GM19023 (cell line): Measurements from ENCODE around the gene ZNF689.
A peak's percentile ranks its signal among the peaks of the same experiment; 100 is the strongest.
"Not testable (repeated sequence)": the region's sequence is repeated elsewhere in the genome, so short reads cannot be mapped to it uniquely, and the experiment has no call there.

ENCODE experiments used
- ATAC-seq: cut with Tn5 transposase; IDR thresholded peaks from one replicate; pipeline ENCODE4 v1.9.1; 2021; ENCODE audit warnings: mild to moderate bottlenecking, moderate library complexity; ENCODE audit not compliant: unreplicated experiment

The ZNF689 gene

DNA sequence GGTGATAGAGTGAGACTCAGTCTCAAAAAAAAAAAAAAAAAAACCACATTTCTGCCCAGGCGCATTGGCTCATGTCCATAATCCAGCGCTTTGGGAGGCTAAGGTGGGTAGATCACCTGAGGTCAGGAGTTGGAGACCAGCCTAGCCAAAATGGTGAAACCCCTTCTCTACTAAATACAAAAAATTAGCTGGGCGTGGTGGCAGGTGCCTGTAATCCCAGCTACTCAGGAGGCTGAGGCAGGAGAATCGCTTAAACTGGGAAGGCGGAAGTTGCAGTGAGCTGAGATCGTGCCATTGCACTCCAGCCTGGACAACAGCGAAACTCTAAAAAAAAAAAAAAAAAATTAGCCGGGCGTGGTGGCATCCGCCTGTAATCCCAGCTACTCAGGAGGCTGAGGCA lies 26.9 kb upstream of the ZNF689 start:
- ATAC-seq: not testable (repeated sequence)

DNA sequence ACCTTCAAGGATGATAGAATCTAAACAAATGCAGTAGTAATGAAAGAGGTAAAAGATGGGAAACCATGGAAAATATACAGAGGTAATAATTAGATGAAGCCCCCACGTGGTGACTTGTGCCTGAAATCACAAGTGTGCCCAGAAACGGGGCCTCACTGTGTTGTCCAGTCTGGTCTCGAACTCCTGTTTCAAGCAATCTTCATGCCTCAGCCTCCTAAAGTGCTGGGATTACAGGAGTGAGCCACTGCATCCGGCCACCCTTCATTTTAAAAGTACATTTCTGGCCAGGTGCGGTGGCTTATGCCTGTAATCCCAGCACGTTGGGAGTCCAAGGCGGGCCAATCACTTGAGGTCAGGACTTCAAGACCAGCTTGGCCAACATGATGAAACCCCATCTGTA lies 26.4 kb upstream of the ZNF689 start:
- no peak for ATAC-seq

DNA sequence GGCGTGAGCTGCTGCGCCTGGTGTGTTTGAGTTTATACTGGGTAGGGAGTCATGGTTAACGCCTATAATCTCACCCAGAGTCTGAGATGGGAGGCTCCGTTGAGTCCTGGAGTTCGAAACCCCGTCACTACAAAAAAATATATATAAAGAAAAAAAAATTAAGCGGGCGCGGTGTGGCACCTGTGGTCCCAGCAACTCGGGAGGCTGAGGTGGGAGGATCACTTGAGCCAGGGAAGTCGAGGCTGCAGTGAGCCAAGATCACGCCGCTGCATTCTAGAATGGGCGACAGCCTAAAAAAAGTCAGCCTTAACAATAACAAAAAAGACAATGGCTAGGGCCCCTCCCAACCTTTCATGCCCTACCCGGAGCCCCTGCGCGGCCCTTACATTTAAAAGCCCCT lies 23.3 kb upstream of the ZNF689 start:
- no peak for ATAC-seq

DNA sequence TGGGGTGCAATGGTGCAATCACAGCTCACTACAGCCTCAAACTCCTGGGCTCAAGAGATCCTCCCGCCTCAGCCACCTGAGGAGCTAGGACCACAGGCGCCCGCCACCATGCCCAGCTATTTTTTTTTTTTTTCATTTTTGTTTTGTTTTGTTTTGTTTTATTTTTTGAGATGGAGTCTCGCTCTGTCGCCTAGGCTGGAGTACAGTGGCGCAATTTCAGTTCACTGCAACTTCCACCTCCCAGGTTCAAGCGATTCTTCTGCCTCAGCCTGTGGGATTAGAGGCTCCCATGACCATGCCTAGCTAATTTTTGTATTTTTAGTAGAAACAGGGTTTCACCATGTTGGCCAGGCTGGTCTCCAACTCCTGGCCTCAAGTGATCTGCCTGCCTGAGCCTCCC lies 22.3 kb upstream of the ZNF689 start:
- not testable (repeated sequence) for ATAC-seq

DNA sequence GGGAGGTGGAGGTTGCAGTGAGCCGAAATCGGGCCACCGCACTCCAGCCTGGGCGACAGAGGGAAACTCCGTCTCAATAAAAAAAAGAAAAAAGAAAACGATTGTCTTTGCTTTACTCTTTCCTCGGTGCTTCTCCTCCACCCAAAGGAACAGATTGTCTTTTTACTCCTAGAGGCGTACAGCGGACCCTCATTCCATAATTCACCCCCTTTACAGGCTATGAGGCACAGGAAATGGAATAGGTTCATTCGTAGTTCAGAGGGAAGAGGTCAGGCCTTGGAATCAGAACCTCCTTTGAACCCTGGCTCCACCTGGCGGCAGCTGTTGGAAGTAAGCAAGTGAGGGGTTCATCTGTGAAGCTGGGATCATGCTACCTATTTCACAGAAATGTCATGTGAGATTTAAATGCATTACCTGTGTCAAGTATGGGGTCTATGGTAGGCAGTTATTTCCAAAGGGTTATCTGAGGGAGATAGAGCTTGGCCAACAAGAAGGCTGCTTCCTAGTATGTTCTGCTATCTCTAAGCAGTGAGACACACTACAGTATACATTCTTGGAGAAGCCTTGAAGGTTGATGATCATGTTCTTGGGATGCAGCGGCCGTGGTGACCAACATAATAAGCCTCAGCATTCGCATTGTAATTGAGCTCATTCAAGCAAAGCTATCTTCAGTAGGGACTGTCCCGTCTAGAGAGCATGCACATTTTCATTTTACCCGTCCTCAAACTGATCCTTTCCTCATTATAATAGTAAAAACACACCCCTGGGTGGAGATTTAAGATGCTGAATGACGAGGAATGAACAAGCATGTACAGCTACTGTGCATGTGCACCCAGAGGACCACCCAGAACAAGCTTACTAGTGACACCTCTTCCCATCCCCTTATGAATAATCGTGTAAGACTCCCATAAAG lies 18.7 kb upstream of the ZNF689 start:
- ATAC-seq: no peak

DNA sequence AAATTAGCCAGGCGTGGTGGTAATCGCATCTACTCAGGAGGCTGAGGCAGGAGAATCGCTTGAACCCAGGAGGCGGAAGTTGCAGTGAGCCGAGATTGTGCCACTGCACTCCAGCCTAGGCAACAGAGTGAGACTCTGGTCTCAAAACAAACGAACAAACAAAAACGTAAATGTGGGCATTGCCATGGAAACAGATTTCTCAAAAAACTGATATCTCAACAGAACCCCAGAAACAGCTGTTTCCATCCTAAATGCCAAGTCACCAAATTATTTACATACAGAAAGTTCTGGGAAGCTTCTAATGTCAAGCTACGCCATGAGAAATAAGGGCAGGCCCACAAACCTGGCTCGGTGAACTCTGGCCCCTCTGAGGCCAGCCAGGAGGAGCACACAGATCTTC lies 16.0 kb upstream of the ZNF689 start:
- no peak for ATAC-seq

DNA sequence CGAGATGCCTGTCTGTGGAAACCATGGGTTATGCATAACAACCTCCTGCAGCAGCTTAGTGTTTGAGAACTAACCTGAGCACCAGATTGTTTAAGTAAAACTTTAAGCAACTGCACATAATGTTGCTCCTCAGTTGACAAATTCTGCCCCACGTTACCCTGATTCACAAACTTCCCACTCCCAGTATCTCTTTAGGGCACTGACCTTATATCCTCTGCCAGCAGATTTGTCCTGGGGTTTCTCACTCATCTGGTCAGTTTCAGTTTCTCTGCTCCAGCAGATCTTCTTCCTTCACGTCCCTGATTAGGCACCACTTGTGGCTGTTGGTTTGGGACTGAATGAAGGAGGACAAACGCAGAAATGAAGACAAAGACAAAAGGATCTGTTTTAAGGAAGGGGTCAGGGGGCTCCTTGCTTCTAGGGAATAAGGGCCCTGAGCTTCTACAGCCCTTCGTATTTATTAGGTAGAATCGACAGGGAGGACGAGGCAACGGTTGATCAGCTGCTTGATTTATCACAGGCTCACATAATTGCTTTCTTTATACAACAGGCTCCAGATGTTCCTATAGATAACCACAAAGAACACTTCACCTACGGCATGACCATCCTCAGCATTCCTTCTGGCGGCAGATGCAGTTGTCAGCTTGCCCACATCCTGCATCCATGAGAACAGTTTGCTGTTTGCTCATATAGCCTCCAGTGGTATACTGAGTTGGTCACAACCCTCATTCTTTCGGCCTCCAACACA lies 13.5 kb upstream of the ZNF689 start:
- no peak for ATAC-seq

DNA sequence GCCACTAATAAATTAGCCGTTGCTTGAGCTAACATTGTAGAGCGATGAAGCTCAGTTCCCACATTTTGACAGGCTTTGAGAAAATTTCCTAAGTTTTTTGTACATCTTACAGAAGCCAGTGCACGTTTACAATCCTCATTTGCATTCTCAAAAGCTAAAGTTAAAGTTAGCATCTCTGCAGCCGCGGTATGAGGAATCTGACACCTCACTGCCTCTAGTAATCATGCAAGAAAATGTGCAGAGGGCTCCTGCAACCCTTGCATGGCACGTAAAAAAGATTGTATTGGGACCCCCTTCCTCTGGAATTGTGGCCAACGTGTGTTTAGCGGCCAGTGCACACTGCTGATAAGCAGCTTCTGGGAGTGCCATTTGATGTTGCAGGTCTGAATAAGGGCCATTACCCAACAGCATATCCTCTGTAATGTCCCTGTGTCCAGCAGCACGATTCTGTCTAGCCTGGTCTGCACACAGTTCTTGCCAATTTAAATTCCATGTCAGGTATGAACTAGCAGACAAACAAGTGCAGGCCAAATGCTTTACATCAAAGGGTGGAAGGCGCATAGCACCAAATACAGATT lies 12.4 kb upstream of the ZNF689 start:
- no peak for ATAC-seq

DNA sequence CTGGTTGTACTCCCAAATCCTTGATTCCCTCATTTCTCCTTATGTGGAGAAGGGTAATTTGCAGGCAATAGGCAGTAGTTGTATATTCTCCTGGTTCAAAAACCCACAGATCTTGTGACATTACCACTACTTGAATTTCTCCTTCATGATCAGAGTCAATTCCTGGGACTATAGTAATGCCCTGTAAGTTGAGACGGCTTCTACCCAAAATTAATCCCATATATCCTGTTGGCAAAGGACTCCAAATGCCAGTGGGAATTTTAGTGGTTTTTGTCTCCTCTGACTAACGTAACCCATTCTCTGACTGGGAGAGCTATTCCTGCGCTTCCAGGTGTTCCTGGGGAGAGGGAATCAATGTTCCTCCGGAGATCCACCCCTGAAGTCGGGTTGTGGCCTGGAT lies 11.6 kb upstream of the ZNF689 start:
- no peak for ATAC-seq

DNA sequence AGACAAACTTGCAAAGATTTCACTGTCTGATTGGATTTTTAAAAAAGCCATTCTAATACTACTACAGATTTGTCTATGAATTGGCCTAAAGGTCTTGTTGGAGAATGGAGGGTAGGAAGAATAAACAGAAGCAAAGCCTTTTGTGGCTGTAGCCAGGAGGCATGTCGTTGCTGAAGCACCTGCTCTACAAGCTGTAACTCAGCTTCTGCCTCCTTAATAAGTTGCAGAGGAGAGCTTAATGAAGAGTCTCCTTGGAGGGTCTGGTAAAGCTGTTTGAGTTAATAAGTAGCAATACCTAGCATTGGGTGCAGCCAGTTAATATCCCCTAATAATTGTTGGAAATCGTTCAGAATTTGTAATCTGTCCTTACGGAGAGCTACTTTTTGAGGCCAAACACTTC lies 10.0 kb upstream of the ZNF689 start:
- ATAC-seq: no peak

DNA sequence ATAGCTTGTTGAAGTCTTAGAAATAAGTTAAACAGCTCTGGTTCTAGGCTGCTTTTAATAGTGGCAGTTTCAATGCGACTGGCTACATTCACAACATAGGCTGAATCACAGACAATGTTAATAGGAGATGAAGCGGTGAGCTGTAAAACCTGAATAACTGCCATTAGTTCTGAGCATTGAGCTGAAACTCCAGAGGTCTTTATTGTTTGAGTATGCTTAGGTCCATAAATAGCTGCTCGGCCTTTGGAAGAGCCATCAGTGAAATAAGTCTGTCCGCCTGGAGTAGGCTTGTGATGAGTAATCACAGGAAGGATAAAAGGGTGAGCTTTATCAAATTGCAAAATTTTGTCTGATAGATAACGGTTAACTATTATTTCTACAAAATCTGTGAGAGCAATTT lies 9.4 kb upstream of the ZNF689 start:
- ATAC-seq: no peak

DNA sequence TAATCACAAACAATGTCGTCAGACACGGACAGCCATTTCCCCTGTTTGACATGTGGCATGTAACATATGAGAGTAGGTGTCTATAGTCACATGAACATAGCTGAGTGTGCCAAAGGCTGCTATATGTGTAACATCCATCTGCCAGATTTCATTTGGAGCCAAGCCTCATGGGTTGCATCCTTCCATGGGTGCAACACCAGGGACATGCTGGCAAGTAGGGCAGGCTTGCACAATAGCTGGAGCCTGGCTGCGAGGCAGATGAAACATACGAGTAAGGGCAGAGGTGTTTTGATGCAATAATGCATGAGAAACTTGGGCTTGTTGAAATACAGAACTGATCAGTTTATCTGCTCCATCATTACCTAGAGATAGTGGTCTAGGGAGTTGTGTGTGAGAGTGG lies 9.0 kb upstream of the ZNF689 start:
- ATAC-seq: no peak

DNA sequence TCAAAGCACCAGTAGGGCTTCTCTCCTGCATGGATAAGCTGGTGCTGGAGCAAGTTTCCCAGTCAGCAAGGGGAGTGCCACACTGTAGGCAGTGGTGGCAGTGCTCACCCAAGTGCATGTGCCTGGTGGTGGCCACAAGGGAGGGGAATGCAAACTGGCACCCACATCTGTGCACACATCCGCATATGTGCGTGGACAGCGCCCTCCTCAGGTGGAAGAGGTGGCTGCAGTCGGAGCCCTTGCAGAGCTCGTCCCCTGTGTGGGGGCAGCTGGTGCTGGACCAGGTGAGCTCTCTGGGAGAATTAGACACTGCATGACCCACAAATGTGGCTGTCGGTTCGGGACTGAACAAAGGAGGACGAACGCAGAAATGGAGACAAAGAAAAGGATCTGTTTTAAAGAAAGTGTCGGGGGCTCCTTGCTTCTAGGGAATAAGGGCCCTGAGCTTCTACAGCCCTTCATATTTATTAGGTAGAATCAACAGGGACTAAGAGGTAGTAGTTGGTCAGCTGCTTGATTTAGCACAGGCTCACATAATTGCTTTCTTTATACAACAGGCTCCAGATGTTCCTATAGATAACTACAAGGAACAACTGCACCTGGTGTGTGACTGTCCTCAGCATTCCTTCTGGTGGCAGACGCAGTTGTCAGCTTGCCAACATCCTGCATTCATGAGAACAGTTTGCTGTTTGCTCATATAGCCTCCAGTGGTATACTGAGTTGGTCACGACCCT lies 5.3 kb upstream of the ZNF689 start:
- no peak for ATAC-seq

DNA sequence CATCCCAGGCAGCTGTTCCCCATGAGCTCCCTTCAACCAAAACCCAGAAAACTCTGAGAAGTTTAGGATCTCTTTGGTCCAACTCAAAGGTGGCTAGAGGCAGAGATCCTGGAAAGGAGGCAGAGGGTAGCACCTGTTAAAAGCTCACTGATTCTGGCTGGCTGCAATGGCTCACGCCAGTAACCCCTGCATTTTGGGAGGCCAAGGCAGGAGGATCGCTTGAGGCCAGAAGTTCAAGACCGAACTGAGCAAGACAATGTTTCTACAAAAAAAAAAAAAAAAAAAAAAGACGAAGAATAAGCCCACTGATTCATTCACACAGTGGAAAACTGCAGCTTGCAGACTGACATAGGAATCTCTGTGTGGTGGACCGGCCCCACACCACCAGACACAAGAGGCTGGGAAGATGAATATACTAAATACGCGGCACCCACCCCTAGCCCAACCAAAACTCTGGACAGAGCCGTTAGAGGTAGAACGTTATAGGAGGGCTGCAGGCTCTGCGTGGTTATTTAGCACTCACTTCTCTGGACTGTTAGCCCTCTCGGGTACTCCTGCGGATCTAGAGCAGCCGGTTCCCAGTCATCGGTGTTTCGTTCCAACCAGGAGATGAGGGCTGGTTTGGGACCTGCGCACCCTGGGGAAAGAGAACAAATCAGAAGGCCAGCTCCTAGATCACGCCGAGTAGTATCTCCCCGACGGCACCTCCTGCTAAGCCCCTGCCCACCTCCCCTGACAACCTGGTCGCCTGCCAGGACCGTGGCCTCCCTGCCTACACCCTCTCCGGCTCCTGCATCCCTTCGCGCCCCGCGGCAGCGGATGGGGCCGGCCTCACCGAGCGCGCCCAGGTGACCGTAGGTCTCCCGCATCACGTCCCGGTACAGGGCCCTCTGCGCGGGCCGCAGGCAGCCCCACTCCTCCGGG lies 925 bp downstream of the ZNF689 start:
- peak; percentile 39 for ATAC-seq

DNA sequence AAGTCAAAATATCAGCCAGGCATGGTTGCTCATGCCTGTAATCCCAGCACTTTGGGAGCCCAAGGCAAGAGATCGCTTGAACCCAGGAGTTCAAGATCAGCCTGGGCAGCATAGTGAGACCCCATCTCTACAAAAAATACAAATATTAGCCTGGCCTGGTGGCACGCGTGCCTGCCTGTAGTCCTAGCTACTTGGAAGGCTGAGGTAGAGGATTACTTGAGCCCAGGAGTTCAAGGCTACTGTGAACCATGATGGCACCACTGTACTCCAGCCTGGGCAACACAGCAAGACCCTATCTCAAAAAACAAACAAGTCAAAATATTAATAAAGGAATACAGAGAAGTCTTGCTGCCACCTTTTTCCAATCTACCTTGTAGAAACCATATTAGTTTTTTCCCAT lies 4.2 kb downstream of the ZNF689 start:
- no peak for ATAC-seq

DNA sequence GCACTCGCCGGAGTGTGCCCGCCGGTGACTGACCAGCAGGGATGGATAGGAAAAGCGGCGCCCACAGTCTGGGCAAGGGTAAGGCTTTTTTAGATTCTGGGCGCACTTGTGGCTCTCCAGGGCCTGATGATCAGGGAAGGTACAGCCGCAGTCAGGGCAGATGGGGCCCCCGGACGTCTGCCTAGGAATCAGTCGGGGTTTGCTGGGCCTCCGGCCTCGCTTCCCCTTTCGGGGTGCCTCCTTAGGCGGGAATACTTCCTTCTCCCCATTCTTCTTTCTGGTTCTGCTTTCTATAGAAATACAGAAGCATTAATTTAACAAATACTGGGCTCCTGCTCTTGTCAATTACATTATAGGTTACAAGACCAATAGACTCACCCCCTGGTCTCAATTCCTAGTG lies 5.0 kb downstream of the ZNF689 start:
- no peak for ATAC-seq

DNA sequence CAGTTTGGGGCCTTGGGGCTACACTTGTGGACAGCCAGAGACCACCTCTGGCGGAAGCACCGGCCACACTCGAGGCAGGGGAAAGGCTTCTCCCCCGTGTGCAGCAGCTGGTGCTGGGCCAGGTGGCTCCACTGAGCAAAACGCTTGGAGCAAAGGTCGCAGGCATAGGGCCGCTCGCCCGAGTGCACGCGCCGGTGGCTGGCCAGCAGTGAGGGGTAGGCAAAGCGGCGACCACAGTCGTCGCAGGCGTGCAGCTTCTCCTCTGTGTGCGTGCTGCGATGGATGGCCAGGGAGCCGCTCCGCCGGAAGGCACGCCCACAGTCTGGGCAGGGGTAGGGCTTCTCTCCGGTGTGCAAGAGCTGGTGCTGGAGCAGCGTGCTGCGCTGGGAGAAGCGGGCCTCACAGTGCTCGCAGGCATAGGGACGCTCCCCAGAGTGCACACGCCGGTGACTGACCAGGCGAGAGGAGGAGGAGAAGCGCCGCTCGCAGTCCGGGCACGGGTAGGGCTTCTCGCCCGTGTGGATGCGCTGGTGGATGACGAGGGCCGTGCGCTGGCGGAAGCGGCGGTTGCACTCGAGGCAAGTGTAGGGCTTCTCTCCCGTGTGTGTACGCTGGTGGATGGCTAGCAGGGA lies 5.8 kb downstream of the ZNF689 start:
- ATAC-seq: no peak

DNA sequence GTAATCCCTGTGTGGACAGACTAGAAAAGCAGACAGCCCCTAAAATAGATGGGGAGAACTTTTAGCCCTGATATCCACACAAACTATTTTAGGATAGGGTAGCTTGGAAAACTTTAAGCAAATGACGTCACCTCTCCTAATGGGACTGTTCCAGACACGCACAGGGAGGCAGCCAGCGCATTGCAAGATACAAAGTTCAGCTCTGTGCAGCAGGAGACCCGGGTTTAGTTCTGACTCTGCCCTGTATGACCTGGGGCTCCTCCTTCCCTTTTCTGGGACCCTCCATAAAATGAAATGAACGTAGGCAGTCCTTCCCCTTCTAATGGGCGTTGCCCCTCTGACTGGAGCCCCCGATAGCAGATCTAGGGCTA lies 6.3 kb downstream of the ZNF689 start:
- no peak for ATAC-seq

DNA sequence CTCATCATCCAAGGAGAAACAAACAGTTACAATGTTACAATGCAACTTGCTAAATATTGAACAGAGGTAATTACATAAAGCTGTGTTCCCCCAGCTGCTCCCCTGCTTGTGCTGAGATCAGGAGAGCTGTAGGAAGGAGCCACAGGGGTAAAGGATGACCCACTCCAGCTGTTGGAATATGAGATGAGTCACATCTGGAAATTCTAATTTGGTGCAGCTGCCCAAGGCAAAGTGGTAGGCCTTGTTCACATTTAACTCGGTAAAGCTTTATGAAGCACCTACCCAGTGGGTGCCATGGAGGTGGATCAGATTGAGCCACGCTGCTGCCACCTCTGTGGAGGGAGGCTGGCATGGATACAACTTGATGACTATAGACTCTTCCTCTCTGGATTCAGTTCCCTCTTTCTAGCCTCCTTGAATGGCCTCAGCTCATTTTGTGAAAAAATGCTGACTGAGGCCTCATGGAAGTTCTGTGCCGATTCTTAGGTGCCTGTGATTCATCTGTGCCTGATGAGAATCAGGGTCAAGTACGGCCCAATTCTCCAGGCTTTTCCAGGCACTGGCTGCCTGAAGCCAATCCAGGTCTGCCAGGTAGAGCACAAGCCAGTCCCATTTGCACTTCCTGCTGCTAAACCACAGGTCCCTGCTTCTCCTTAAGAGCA lies 7.4 kb downstream of the ZNF689 start:
- no peak for ATAC-seq
